SK-N-MC (cell line): ENCODE results near the gene SPATA13.

Source experiments
- EZH2 ChIP-seq: fragments of 200-600 bp; sonication (generic); IDR thresholded peaks from one replicate; pipeline ENCODE4 v1.6.1; 2017; ENCODE audit warnings: antibody characterized with exemption
- FOXP2 ChIP-seq: optimal IDR thresholded peaks from 2 replicates; pipeline ENCODE3; 2011; ENCODE audit warnings: mild to moderate bottlenecking, moderate library complexity; ENCODE audit not compliant: insufficient read depth; ENCODE audit errors: extremely low read length, control extremely low read depth
- POLR2AphosphoS5 ChIP-seq: IDR thresholded peaks from 2 replicates; pipeline ENCODE4 v1.6.1; 2012; ENCODE audit warnings: mild to moderate bottlenecking, low read depth, low read length, borderline replicate concordance

- TF ChIP-seq EZH2 = no peak
- no peak for TF ChIP-seq POLR2AphosphoS5
- no peak for TF ChIP-seq FOXP2
Measured at GRCh38 chr13:24247016-24247415, 86.5 kb downstream of the SPATA13 start.
